OCI-LY1 (cell line): ENCODE data around the gene STK25.
"Not testable (repeated sequence)": the region's sequence is repeated elsewhere in the genome, so short reads cannot be mapped to it uniquely, and the experiment has no call there.

Experiments
- H2AFZ ChIP-seq: fragments of 200-600 bp; sonication (generic), shearing (Covaris generic); 2 replicates; pipeline ENCODE4 v1.6.0; 2014; ENCODE audit warnings: antibody characterized with exemption, mild to moderate bottlenecking, low read length
- H3F3A ChIP-seq: fragments of 200-600 bp; sonication (generic), shearing (Covaris generic); 2 replicates; pipeline ENCODE4 v1.6.0; 2014; ENCODE audit warnings: mild to moderate bottlenecking, antibody characterized with exemption, low read length, moderate library complexity; ENCODE audit not compliant: insufficient read depth
- H3K27ac ChIP-seq: fragments of 200-600 bp; sonication (generic); 2 replicates; pipeline ENCODE4 v1.5.1; 2014; ENCODE audit warnings: low read length, mixed run types, mild to moderate bottlenecking, low read depth; ENCODE audit not compliant: poor library complexity, severe bottlenecking
- H3K27me3 ChIP-seq: fragments of 200-600 bp; sonication (generic); 2 replicates; pipeline ENCODE4 v1.6.0; 2014; ENCODE audit warnings: antibody characterized with exemption, mild to moderate bottlenecking, low read length, moderate library complexity; ENCODE audit not compliant: insufficient read depth
- H3K36me3 ChIP-seq: fragments of 200-600 bp; sonication (generic); 2 replicates; pipeline ENCODE4 v1.6.1; 2014; ENCODE audit warnings: mild to moderate bottlenecking, antibody characterized with exemption, low read length, moderate library complexity, mixed read lengths; ENCODE audit not compliant: insufficient read depth
- H3K4me1 ChIP-seq: fragments of 200-600 bp; sonication (generic); 2 replicates; pipeline ENCODE4 v1.5.1; 2014; ENCODE audit warnings: mild to moderate bottlenecking, low read length, moderate library complexity; ENCODE audit not compliant: insufficient read depth, severe bottlenecking
- H3K4me2 ChIP-seq: fragments of 200-600 bp; sonication (generic), shearing (Covaris generic); 2 replicates; pipeline ENCODE4 v1.6.1; 2014; ENCODE audit warnings: low read length
- H3K4me3 ChIP-seq: fragments of 200-600 bp; sonication (generic); 2 replicates; pipeline ENCODE4 v1.5.1; 2014; ENCODE audit warnings: low read length, low read depth, mild to moderate bottlenecking, mixed read lengths; ENCODE audit not compliant: poor library complexity, severe bottlenecking
- H3K79me2 ChIP-seq: fragments of 200-600 bp; shearing (Covaris generic); 2 replicates; pipeline ENCODE4 v1.6.1; 2016; ENCODE audit warnings: mixed run types, low read length, mixed read lengths; ENCODE audit not compliant: insufficient read depth
- H3K9ac ChIP-seq: fragments of 200-600 bp; sonication (generic), shearing (Covaris generic); 2 replicates; pipeline ENCODE4 v1.6.1; 2014; ENCODE audit warnings: mild to moderate bottlenecking, low read length, mixed read lengths
- H3K9me2 ChIP-seq: fragments of 200-600 bp; sonication (generic), shearing (Covaris generic); 2 replicates; pipeline ENCODE4 v1.6.1; 2014; ENCODE audit warnings: low read depth, mild to moderate bottlenecking, low read length, mixed read lengths
- H3K9me3 ChIP-seq: fragments of 200-600 bp; shearing (Covaris generic); 2 replicates; pipeline ENCODE4 v1.6.1; 2014; ENCODE audit warnings: low read length, mixed read lengths
- H4K20me1 ChIP-seq: fragments of 200-600 bp; sonication (generic), shearing (Covaris generic); 2 replicates; pipeline ENCODE4 v1.6.0; 2016; ENCODE audit warnings: mild to moderate bottlenecking, low read length; ENCODE audit not compliant: insufficient read depth
- CTCF ChIP-seq: fragments of 200-600 bp; sonication (generic), shearing (Covaris generic); IDR thresholded peaks from 2 replicates; pipeline ENCODE4 v1.5.1; 2017; ENCODE audit warnings: mild to moderate bottlenecking, antibody characterized with exemption, low read length, moderate library complexity, mixed read lengths
- EZH2 ChIP-seq: fragments of 200-600 bp; sonication (generic), shearing (Covaris generic); IDR thresholded peaks from 2 replicates; pipeline ENCODE4 v1.8.0; 2017; ENCODE audit warnings: borderline replicate concordance, mixed run types, mild to moderate bottlenecking, antibody characterized with exemption, low read length, moderate library complexity, mixed read lengths

The STK25 gene

GRCh38 chr2:241506793-241507429, 1.5 kb downstream of the STK25 start:
- Histone ChIP-seq H3K79me2 (no peaks in the 10 kb centered on the region), H3K27ac (no peak overlapping the region)

GRCh38 chr2:241506317-241506716, 2.1 kb downstream of the STK25 start:
- H3K9me2 ChIP-seq, H2AFZ ChIP-seq, H3K36me3 ChIP-seq, H3K79me2 ChIP-seq, H3K27ac ChIP-seq, H3K27me3 ChIP-seq, H4K20me1 ChIP-seq, H3K9ac ChIP-seq, H3K4me3 ChIP-seq, H3K4me2 ChIP-seq, H3F3A ChIP-seq, H3K9me3 ChIP-seq: not testable (repeated sequence)
- H3K4me1 ChIP-seq, result peaks cover 16% of the 10 kb centered on the region

More at GRCh38 chr2:241506793-241507429, 1.5 kb downstream of the STK25 start:
- Histone ChIP-seq H3F3A (no peaks in the 10 kb centered on the region), H4K20me1 (no peaks in the 10 kb centered on the region), H3K27me3 (no peaks in the 10 kb centered on the region; the same call in 1 of the 2 replicates), H3K9ac (peak overlapping the region; percentile 83; the same call in 1 of the 2 replicates), H3K9me2 (no peaks in the 10 kb centered on the region), H3K36me3 (no peaks in the 10 kb centered on the region), H3K4me2 (peak overlapping the region; percentile 93), H3K9me3 (no peaks in the 10 kb centered on the region), H3K4me1 (peaks cover 16% of the 10 kb centered on the region), H2AFZ (no peak overlapping the region), H3K4me3 (peak overlapping the region; percentile 92)
- no peak for TF ChIP-seq EZH2
- TF ChIP-seq CTCF, result no peak

GRCh38 chr2:241505781-241506201, 2.6 kb downstream of the STK25 start:
- no peaks in the 10 kb centered on the region for H3K27me3 ChIP-seq
- H3K9me3 ChIP-seq, result no peaks in the 10 kb centered on the region
- H3K79me2 ChIP-seq, result no peaks in the 10 kb centered on the region
- H3K4me3 ChIP-seq, result no peak overlapping the region
- H3K4me2 ChIP-seq, result no peak overlapping the region
- H3K36me3 ChIP-seq, result peaks cover 5% of the 10 kb centered on the region; the same call in 1 of the 2 replicates
- no peak overlapping the region for H3K27ac ChIP-seq
- H2AFZ ChIP-seq, result no peak overlapping the region
- TF ChIP-seq EZH2 (no peak), CTCF (no peak)
- H3K4me1 ChIP-seq, result peaks cover 16% of the 10 kb centered on the region
- H3K9me2 ChIP-seq, result no peaks in the 10 kb centered on the region
- H3F3A ChIP-seq, result no peaks in the 10 kb centered on the region
- H3K9ac ChIP-seq, result no peak overlapping the region
- H4K20me1 ChIP-seq, result no peaks in the 10 kb centered on the region
